GM20431 (cell line): ENCODE data around the gene LRRC8C.
"Not testable (repeated sequence)": the region's sequence is repeated elsewhere in the genome, so short reads cannot be mapped to it uniquely, and the experiment has no call there.

Experiments used
- in situ Hi-C: fragments of 300-500 bp; cut with MseI, MboI; formaldehyde crosslinking; loops from one replicate; pipeline ENCODE4 v1.15.0; 2020; ENCODE audit warnings: low sequenced_read_pairs; ENCODE audit not compliant: unreplicated experiment

The LRRC8C gene

DNA sequence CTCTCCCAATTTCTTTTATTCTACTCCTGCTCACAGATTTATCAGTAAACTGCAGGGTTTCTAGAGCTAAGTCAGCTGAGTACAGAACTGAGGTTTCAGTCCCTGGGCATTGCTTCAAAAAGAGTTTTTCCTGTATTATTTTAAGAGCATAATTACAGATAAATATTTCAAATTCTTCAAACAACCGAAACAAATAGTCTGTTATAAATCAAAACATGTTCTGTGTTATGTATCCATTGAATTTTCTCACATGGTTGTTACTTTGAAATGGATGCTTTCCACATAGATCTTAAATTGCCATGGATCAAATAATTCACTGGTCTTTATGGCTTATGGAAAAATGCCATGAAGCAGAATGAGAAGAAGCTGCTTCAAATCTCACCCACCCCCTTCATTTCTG, 64.5 kb downstream of the LRRC8C start:
- in situ Hi-C loops, result no loop called here

DNA sequence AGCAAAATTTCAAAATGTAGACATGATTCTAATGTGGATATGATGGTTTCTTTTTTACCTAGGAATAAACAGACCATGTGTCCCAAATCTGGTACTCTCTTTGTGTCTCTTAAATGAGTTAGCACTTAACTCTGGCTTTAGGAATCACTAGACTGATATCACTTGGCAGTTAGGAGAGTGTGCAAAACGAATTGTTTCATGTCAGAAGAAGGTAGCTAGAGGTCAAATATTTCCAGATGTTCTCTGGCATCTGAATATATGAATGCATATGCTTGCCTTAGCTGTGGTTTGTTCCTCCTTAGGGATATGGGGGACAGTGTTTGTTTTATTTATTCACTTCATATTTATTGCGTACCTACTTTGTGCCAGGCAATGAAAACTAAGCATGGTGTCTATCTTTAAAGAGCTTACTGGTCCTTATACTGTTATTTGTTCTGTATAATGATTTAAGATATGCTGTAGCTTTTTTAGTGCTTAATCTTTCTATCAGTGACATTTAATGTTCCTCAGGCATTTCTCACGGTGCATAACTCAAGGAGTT, 65.2 kb downstream of the LRRC8C start:
- in situ Hi-C loops, result no loop called here

DNA sequence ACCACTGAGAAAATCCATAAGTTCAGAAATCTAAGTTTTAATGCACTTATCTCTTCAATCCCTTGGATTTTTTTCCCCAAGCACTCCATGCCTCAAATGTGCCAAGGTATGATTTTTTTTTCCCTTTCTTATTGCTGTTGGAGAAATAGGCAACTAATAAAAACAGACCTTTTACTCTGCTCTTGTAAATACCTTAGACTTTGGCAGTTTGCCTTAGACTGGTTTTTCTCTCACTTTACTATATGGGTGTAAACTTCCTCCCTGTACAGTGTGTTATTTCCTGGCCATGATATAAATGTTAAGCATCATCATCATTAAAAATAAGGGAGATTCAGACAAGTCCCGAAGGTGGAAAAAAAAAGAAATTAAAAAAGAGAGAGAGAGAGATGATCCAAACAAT, 65.7 kb downstream of the LRRC8C start:
- in situ Hi-C loops, result no loop called here

DNA sequence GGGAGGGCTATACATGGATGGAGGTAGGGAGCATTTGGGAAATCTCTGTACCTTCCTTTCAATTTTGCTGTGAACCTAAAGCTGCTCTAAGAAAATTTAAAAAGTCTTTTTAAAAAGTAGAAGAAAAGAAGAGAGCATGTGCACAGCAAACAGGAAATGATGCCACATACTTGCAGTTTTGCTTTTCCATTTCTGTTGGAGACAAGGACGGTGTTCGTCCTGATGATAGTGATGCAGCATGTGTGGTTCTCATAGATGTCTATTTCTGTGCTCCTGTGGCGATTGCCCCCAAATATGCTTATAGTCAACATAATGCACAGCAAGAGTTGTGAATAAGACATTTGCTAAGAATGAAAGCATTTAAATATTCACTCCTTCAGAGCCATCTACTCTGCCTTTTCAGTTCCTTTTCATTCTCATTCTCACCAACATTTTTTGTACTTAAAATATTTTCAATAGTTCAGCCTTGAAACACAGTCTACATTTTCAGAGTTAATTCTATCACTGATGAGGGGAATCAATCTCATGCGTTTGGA, 66.6 kb downstream of the LRRC8C start:
- in situ Hi-C loops, result no loop called here

DNA sequence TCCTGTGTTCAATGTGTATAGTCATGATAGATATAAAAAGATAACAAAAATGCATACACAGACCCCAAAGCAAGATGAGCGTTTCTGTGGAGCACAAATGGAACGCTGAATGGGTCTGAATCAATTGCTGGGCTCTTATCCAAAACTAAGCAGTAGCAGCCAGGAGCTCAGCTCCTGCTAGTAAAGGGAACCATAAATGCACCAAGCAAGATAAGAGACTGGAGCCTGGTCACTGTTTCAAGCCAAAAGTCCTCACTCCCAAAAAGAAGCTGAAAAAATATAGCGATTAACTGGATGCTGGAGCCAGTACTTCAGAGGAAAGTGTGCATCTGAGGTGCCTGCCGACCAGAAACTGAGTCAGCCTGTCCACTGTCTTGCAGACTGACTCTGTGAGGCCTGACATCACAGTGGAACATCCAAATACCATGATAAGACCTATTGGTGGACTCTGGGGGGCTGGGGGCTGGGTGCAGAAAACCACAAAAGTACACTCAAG, 68.9 kb downstream of the LRRC8C start:
- in situ Hi-C loops, result no loop called here

DNA sequence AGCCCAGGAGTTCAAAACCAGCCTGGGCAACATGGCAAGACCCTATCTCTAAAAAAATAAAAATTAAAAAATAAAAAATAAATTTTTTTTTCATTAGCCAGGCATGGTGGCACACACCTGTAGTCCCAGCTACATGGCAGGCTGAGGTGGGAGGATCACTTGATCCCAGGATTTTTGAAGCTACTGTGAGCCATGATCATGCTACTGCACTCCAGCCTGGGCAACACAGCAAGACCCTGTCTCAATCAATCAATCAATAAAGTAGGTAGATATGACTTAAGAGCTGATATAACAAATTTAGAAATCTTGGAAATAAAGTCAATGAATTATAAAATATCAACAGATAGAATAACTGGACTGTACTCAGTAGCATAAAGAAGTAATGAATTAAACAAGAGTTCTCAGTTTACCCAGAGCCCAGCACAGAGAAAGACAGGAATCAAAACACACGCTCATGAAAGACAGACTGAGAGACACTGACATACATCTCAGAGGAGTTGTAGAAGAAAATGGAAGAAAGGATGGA, 69.7 kb downstream of the LRRC8C start:
- in situ Hi-C loops, result no loop called here

DNA sequence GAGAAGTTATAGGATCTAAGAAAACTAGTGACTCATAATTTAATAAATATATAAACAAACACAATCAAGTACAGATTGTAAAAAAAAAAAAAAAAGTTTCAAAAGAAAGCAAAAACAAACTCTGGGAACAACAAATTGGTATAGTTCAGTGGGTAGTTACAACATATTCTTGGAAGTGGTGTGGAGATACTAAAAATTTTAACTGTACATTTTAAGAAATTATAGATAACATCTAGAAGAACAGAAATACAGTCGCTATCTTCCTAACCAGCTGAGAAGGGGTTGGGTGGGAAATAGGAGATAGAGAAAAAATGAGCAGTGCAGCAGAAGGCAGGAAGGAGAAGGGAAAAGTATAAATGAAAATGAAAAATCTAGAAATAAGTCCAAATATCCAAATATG, 70.5 kb downstream of the LRRC8C start:
- in situ Hi-C loops, result no loop called here

DNA sequence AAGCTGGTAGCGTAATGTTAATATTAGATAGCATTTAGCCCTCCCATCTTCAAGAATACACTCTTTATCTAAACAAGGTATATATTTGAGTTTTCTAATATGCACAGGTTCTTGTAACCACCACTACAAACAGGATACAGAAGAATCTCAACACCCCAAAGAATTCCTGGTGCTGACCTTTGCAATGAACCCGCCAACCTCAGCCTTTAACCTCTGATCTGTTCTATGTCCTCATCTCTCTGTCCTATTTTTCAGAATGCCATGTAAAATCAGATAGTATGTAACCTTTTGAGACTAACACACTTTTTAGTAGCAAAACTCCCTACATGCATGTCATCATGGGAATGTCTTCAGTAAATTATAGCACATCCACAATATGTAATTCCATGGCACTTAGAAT, 71.1 kb downstream of the LRRC8C start:
- in situ Hi-C loops, result no loop called here

DNA sequence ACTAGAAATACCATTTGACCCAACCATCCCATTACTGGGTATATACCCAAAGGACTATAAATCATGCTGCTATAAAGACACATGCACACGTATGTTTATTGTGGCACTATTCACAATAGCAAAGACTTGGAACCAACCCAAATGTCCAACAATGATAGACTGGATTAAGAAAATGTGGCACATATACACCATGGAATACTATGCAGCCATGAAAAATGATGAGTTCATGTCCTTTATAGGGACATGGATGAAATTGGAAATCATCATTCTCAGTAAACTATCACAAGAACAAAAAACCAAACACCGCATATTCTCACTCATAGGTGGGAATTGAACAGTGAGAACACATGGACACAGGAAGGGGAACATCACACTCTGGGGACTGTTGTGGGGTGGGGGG, 72.0 kb downstream of the LRRC8C start:
- in situ Hi-C loops, result not testable (repeated sequence)

DNA sequence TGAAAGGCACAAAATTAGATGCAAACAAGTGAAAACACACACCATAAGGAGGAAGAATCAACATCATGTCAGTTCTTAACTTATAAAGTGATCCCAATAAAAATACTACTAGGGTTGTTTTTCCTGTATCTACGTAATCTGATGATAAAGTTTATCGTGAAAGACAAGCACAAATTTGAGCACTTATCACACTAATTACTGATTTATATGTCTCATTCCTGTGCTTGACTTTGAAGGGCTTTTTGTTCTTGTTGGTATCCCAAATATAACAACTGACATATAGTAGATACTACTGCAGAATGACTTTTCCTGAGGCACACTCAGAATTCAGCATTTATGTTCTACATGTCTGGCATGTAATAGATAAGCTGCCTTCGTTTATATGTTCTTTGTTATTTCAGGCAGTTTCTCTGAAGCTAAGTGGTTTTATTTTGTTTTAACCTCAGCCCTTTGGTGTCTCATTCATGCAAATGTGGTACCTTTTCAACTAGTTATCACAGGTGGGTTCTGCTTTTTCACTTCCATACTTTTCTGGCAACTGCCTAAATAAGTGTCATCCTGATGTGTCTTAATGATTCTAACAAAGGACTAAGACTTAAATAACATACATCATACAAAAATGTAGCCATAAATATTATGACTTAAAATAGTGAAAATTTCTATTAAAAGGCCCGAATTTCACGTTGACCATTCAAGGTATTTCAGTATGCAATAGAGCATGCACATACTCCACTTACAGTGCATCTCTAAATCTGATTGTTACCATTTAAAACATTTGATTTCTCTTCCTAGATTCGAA, 73.2 kb downstream of the LRRC8C start:
- in situ Hi-C loops, result no loop called here

DNA sequence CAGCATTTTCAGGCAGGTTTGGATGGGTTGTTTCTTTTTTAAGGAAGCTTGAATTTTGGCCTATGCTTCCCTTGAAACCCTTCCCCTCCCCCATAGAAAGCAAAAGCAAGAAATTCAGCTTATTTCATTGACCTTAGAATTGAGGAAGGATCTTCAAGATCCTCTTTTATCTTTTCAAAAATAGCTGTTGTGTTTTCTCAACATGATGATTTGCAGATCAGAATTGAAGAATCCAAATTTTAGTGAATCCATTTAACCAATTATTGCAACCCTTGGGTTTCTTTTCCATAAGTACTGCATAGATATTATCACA, 73.7 kb downstream of the LRRC8C start:
- in situ Hi-C loops, result no loop called here

DNA sequence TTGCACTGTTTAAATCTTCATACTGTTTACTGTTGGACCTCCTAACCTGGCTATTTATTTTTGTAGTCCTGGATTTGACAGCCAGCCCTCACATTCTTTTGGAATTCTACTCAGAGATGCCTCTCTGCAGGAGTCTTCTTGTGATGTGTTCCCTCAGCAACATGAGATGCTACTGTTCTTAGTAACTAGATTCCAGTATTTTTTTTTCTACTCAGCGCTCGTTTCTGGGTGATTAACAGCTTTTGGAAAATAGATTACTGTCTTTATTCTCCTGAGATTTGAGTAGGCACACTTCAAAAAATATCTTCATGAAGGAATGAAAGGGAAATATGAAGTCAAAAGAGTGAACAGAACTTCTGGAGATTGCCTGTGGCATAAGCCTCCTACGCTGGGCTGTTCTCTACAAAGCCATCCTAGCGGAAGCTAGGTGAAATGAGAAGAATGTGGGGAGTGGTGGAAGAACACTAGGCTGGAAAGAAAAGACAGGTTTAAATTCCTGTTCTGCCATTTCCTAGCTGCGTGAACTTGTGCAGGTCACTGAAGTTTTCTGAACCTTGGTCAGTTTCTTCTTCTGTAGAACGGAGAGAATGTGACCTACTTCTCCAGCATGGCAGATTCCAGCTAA, 75.9 kb downstream of the LRRC8C start:
- in situ Hi-C loops, result no loop called here

DNA sequence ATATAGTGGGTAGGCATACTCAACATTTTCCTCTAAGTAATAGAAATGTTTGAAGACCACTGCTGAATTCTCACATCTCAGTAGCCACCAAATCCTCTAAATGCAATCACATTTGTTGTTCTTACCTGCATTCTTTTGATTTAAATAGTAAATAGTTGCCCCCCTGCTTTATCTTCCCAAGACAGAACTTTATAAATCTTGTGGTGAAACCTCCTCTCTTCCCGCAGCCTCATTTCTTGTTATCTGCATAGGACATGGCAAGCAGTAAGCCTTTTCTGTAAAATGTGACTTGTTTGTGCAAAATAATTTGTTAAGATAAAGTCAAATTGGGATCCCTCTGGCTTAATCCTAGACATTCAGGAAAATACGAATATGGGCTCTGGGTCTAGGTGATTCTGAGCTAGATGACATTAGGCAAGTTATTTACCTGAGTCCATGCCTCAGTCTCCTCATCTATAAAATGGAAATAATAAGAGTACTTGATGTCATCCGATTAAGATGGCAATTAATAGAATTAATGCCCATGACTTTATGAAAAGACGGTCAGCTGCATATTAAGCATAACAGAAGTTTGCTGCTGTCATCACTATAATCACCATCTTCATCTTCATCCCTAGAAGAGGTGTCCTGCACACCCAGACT, 77.7 kb downstream of the LRRC8C start:
- in situ Hi-C loops, result no loop called here

DNA sequence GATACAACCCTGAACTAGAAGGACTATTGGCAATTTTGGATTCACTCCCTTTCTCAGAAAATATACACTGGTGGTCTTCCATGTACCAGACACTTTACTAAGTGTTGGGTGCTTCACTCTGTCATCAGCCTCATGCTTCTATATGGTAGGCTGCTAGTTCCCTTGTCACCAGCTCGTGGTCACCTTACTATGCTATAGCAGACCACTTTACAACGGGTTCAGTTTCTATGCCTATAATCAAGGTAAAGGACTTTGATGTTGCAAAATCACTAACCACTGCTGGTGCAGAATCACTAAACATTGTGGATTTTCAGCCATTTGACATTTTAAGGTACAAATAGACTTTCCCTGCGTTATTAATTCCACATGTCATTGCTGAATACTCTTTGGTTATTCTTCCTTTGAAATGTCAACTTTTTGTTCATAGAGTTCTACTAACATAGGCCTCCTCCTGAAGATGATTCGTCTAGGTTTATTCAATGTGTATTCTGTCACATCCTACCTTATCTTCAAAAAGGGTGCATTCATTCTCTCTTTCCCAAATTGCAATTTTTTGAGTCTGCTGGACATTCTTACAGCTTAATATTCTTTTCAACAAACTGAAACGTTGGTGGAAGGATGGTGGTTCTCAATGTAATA, 78.3 kb downstream of the LRRC8C start:
- in situ Hi-C loops, result no loop called here

DNA sequence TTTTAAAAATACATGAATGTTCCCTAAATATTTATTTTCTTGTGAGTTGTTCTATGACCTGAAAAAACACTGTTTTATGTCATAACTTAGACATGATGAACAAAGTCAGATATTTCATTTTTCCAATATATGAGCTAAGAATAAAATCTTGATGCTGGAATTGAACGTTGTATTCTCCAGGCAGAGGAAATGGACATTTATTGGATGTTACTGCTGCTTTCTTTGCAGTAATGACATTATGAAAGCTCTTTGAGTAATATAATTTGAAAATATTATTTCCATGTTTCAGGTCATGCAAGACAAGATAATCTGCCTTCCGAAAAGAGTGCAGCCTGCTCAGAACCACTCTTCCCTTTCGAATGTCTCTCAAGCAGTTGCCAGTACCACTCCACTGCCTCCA, 79.5 kb downstream of the LRRC8C start:
- in situ Hi-C loops, result no loop called here

DNA sequence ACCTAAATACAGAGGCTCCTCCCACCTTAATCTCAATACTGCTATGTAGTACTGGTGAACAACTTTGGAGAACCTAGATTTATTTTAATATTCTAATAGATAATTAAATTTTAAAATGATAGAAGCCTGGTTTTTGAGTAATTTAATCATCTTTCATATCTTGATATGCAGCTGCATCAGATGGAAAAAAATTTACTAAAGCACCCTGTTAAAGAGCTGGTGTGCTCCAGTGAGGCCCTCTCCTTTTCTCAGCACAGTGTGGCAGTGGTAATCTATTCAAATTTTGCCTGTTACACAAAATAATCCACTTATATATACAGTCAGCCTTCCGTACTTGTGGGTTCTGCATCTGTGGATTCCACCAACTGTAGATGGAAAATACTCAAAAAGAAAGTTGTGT, 82.8 kb downstream of the LRRC8C start:
- in situ Hi-C loops, result no loop called here

DNA sequence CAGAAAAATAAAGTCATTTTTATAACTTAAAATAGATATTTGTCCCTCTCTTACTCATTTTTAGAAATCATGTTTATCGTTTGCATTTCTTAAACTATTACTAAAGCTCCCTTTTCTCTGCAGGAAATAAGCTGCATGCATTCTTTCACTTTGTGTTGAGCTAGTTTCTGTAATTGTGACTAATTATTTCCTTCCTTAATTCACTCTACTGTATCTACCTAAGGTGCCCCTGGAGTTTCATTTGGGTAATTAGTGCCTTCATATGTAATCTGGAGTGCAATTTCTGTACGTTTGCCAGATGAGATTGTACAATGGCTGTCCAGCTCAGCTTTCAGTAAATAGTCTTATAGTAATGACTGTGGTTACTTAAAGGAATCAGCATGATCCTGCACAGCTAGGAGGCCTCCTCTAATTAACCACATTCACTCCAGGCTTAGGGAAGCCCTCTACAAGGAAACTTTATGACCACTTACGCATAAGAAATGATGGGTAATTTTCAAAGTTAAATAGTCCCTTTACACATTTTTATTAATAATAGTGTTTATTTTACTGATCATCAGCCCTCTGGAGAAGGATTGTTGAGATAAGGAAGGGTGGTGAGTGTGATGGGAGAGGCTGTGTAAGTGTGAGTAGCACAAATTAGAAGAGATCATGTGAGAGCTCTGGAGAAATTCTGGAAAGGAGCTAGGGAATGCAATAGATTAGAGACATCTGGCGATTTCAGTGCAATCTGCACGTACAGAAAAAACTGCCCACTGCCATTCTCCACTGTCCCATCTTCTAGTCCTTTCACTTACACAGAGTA, 86.8 kb downstream of the LRRC8C start:
- in situ Hi-C loops, result no loop called here

DNA sequence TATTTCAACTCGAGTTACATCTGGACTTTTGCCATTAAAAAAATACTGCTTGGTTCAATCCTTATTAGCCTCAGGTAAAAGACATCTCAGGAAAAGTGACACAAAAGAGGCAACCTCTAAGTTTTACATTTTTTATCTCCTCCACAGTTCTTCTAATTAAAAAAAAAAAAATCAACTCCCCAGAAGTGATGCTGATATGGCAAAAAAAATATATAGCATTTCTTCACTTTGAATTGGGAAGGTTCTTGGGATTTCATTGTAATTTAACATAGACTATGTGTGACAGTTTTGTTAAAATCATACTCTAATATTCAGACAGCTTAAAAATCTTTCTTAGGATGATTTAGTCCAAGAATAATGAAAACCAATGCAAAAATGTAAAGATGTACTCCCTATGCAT, 87.9 kb downstream of the LRRC8C start:
- in situ Hi-C loops, result no loop called here

DNA sequence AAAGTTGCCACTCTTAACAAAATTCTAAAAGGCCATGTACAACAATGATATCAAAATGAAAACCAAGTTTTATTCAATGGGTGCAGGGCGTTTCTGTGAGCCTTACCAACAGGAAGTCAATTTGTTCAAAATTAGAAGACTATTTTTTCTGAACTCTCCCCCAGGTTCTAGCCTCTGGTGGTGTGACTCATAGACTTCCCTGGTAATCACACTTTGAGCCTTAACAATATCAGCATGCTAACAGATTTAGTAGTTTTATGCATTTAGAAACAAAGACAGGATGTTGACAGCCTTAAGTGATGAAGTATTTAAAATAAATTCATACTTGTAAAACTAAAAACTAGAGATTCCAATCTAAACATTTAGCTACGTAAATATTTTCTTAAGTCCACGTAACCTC, 88.4 kb downstream of the LRRC8C start:
- in situ Hi-C loops, result no loop called here
